ENCODE measurements around the gene RAB24. TPM values are rescaled to one million over a fixed set of nuclear protein-coding genes. Genes with fewer than 3 reads are reported as not detected.
A peak's percentile ranks its signal among the peaks of the same experiment; 100 is the strongest.

RAB24 gene
- total and polyA plus RNA-seq, 2 of the 4 experiments (the other 2 are of a cell fraction), result 18.5 to 60.8 TPM

- TF ChIP-seq NFE2L2 (IDR thresholded peaks at IDR 0.05; ENCODE audit: low read depth, low read length) (no peak), SMC3 (IDR thresholded peaks at IDR 0.05; ENCODE audit: low read depth, low read length) (no peak)
Measured at GRCh38 chr5:177327539-177328522, 24.3 kb upstream of the RAB24 start (continued).

- TF ChIP-seq BHLHE40 (IDR thresholded peaks at IDR 0.05; ENCODE audit: low read depth, low read length), result no peak
- no peak for TF ChIP-seq CHD1 (IDR thresholded peaks at IDR 0.05; ENCODE audit: low read depth, low read length)
- TF ChIP-seq MXI1 (IDR thresholded peaks at IDR 0.05; ENCODE audit: borderline replicate concordance, low read depth, low read length), result no peak
- no peak for TF ChIP-seq FOS (IDR thresholded peaks at IDR 0.05; ENCODE audit: low read depth, low read length)
- TF ChIP-seq CTCF (conservative IDR thresholded peaks at IDR 0.05; ENCODE audit: low read depth, low read length), result no peak
- TF ChIP-seq POLR2A (IDR thresholded peaks at IDR 0.05; ENCODE audit: low read depth, low read length), result no peak
- TF ChIP-seq RCOR1 (IDR thresholded peaks at IDR 0.05; ENCODE audit: insufficient replicate concordance, low read length), result no peak
- TF ChIP-seq ELK1 (IDR thresholded peaks at IDR 0.05; ENCODE audit: borderline replicate concordance, low read depth, low read length), result no peak
- no peak for TF ChIP-seq CEBPB (IDR thresholded peaks at IDR 0.05; ENCODE audit: low read depth, low read length)
- no peak for TF ChIP-seq RFX5 (IDR thresholded peaks at IDR 0.05; ENCODE audit: low read depth, low read length)
- H2AK5ac ChIP-seq (ENCODE audit: low read depth, low read length), result no peak overlapping the region
- no peak overlapping the region for H4K8ac ChIP-seq (ENCODE audit: low read depth in 2 of 2, low read length in 2 of 2)
- dilution Hi-C loops (cut with HindIII; ENCODE audit: low sequenced_read_pairs, unreplicated experiment), result no loop called here
- peaks cover 5 to 23% of the 10 kb centered on the region in 2 experiments; a peak in 3 of 4 replicates for H3K79me1 ChIP-seq (ENCODE audit: low read depth in 1 of 2, low read length in 2 of 2)
- H4K20me1 ChIP-seq (ENCODE audit: insufficient read depth, low read length), result peaks cover 5% of the 10 kb centered on the region; the same call in 1 of the 2 replicates
- H2BK20ac ChIP-seq (ENCODE audit: low read depth, low read length), result no peak overlapping the region
- ATAC-seq (ENCODE audit: low read depth) (peak; percentile 65), DNase-seq (no peak)
- peaks cover 18% of the 10 kb centered on the region for H3K36me3 ChIP-seq (ENCODE audit: control insufficient read depth, insufficient read depth, low read length)
- H2AFZ ChIP-seq (replicated peaks; ENCODE audit: low read length, poor library complexity), result no peak overlapping the region
- H3K14ac ChIP-seq (replicated peaks; ENCODE audit: low read depth, low read length), result no peak overlapping the region
- no peak overlapping the region for H3K27ac ChIP-seq (ENCODE audit: insufficient read depth, low read length)
- H3K9me3 ChIP-seq (ENCODE audit: control insufficient read depth, insufficient read depth, low read length), result no peaks in the 10 kb centered on the region
- no peaks in the 10 kb centered on the region for H3K27me3 ChIP-seq (ENCODE audit: control insufficient read depth, insufficient read depth, low read length)
- WGBS, 2 experiments (ENCODE audit: extremely low coverage in 2 of 2, insufficient read length in 1 of 2), result no CpG with 5 or more reads among the region's 1 CpG
- H2AK9ac ChIP-seq (replicated peaks; ENCODE audit: low read depth, low read length, poor library complexity), result no peak overlapping the region
- no peak overlapping the region for H3K4me3 ChIP-seq (ENCODE audit: insufficient read depth, low read depth, low read length)
- ChIA-PET POLR2A (ENCODE audit: unreplicated experiment) (no interaction called here), CTCF (no interaction called here)
- peaks cover 2% of the 10 kb centered on the region; the same call in 1 of the 2 replicates for H3K4me1 ChIP-seq (ENCODE audit: control insufficient read depth, insufficient read depth, low read length)
- intact Hi-C loops (cut with micrococcal nuclease), result no loop called here
- no peak overlapping the region for H4K5ac ChIP-seq (ENCODE audit: low read depth, low read length)
- no peak overlapping the region for H2BK15ac ChIP-seq (ENCODE audit: low read depth, low read length)
- H3K9ac ChIP-seq (ENCODE audit: low read depth, low read length), result no peak overlapping the region
- no peak overlapping the region for H2BK5ac ChIP-seq (ENCODE audit: low read depth, low read length, poor library complexity, severe bottlenecking)
- H3K4me2 ChIP-seq (ENCODE audit: low read depth, low read length), result no peak overlapping the region
- H3K9me1 ChIP-seq (ENCODE audit: insufficient read depth, low read length), result peaks cover 3% of the 10 kb centered on the region; the same call in 1 of the 2 replicates
- H3K23ac ChIP-seq (ENCODE audit: low read depth, low read length), result no peak overlapping the region
- H3K4ac ChIP-seq (ENCODE audit: low read depth, low read length), result no peak overlapping the region; the same call in 1 of the 2 replicates
- no peak overlapping the region for H3K18ac ChIP-seq (ENCODE audit: low read depth, low read length)
- no peak overlapping the region for H4K91ac ChIP-seq (ENCODE audit: insufficient read depth, low read depth, low read length)
- no TSS peak for BruUV-seq (replicated peaks)
- in situ Hi-C loops (cut with MboI; ENCODE audit: low sequenced_read_pairs), result no loop called here
- H3K56ac ChIP-seq (ENCODE audit: extremely low read depth, insufficient read depth, low read length), result no peak overlapping the region
- no peak overlapping the region for H2BK120ac ChIP-seq (ENCODE audit: low read depth, low read length)
Measured at GRCh38 chr5:177325868-177326381, 22.4 kb upstream of the RAB24 start.
